GM21390 (cell line): Measurements from ENCODE around the gene COL28A1.
"Not testable (repeated sequence)": the region's sequence is repeated elsewhere in the genome, so short reads cannot be mapped to it uniquely, and the experiment has no call there.

ENCODE experiments used
- ATAC-seq: cut with Tn5 transposase; IDR thresholded peaks from one replicate; pipeline ENCODE4 v1.9.1; 2021; ENCODE audit not compliant: unreplicated experiment

The COL28A1 gene

GRCh38 chr7:7562736-7563135 is 27.1 kb upstream of the COL28A1 start:
- ATAC-seq: no peak

GRCh38 chr7:7561591-7561990 is 25.9 kb upstream of the COL28A1 start:
- not testable (repeated sequence) for ATAC-seq

DNA sequence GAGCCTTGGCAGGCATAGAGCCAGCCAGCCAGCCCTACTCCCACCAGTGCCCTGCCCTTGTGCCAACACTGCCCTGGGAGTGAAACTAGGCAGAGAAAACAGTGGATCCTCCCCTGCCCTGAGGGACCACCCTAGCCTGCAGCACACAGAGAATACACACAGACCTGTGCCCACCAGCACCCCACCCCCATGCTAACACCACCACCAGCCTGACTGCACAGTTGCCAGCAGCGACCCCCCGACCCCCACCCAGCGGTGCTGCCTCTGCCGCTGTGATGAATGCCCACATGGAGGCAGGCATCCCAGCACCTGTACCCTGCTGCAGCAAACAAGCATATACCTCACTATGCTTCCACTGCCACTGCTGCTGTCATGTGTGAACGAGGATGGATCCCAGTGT is 21.6 kb upstream of the COL28A1 start:
- ATAC-seq: no peak

DNA sequence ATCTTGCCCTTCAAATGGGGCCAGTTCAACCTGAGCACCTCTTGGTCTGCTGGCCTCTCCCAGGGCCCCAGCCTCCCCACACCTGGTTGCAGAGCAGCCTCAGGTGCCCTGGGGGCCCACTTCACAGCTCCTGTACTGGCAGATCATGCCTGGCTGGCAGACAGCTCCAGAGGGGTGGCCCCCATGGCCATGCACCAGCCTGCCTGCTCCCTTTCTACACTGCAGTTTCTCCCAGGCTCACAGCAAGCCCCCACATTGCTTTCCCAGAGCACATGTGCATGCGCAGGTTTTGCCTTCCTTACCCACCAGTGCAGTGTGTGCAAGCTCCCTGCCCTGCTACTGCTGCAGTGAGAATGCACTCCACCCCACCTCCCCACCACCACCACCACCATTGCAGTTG is 21.2 kb upstream of the COL28A1 start:
- no peak for ATAC-seq

GRCh38 chr7:7554649-7555575 is 19.2 kb upstream of the COL28A1 start:
- ATAC-seq: no peak

GRCh38 chr7:7554021-7554432 is 18.4 kb upstream of the COL28A1 start:
- no peak for ATAC-seq

GRCh38 chr7:7553386-7553785 is 17.7 kb upstream of the COL28A1 start:
- ATAC-seq: no peak

GRCh38 chr7:7552199-7552598 is 16.5 kb upstream of the COL28A1 start:
- no peak for ATAC-seq

DNA sequence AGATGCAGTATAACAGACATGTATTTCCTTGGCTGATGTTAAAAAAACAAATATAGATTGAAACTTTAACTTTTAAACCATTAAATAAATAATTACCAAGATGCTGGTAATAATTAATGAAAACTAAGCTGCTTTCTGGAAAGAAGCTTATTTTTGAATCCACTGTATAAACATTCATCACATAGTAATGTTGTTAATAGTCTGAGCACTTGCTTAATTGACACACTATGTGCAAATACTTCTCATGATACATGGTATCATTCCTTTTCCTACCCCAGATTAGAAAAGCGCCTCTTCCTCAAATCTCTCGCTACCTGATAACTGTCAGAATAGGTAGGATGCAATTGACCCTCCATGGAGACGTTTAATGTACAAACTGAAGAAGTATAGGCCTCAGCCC is 15.0 kb upstream of the COL28A1 start:
- ATAC-seq: no peak

GRCh38 chr7:7548407-7548806 is 12.7 kb upstream of the COL28A1 start:
- ATAC-seq: no peak

GRCh38 chr7:7542251-7542835 is 6.7 kb upstream of the COL28A1 start:
- no peak for ATAC-seq

- no peak for ATAC-seq
These were observed 4.0 kb upstream of the COL28A1 start for GRCh38 chr7:7539711-7540110.

DNA sequence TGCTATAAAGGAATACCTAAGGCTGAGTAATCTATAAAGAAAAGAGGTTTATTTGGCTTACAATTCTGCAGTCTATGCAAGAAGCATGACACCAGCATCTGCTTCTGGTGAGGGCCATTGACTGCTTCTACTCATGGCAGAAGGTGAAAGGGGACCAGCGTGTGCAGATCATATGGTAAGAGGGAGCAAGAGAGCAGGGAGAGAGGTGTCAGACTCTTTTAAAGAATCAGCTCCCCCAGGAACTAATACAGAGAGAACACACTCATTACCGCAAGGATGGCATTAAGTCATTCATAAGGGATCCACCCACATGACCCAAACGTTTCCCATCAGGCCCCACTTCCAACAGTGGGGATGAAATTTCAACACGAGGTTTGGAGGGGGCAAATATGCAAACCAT is 3.5 kb upstream of the COL28A1 start:
- no peak for ATAC-seq

DNA sequence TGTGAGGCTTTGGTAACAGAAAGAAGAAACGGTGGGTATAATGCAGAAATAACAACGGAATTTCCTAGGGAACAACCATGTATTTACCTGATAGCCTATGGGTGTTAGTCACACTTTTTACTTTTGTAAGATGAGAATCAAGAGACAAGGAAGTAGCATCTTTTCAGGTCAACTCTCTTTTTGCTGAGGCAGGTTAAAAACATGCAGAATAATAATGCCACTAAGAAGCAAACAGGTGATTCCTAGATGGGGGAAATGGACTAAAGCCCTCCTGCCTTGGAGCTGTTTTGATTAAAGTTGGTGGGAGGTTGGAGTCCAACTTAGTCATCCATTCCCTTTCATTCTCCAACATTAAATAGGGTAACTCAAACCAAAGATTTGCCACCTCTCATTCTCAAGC is 2.0 kb upstream of the COL28A1 start:
- no peak for ATAC-seq

DNA sequence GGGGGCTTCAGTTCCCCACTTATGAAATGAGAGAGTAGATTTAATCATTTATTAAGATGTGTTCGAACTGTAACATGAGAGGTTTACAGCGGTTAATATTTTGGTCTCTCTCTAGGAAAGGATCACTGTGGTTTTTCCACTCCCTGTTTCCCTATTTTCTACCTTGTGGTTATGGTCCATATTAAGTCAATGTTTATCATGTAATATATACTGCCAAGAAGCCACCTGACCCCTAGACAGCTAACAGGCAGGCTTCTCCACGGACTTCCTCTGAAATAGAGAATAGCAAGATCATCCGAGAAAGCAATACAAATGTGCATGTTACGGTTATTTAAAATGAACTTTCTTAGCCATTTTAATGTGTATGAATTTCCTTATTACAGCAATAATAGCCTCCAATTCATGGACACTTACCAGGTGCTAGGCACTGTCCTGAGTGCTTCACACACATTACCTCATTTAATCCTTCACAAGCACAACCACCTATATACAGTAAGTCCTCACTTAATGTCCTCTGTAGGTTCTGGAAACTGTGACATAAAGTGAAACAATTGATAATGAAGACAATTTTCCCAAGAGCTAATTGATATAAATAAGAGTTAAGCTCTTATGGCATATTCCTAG is 835 bp upstream of the COL28A1 start:
- no peak for ATAC-seq

- no peak for ATAC-seq
These were observed 1.7 kb downstream of the COL28A1 start for GRCh38 chr7:7533831-7534430.

DNA sequence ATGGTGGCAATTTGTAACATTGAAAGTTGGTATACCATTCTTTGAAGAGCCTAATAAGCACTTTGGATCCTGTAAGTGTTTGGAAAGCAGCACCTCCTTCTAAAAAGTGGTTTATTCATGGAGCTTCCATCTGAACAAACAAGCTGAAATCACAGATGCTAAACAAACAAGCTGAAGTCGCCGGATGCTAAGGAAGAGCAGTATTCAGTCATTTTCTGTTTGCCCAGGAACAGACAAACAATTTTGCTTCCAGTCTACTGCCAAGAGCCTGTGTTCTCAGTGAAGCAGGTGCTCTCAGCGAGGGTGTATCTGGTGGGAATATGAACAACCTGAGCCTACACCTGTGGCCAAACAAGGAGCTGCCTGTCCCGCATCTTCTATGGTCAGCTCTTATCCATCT is 6.3 kb downstream of the COL28A1 start:
- ATAC-seq: no peak

DNA sequence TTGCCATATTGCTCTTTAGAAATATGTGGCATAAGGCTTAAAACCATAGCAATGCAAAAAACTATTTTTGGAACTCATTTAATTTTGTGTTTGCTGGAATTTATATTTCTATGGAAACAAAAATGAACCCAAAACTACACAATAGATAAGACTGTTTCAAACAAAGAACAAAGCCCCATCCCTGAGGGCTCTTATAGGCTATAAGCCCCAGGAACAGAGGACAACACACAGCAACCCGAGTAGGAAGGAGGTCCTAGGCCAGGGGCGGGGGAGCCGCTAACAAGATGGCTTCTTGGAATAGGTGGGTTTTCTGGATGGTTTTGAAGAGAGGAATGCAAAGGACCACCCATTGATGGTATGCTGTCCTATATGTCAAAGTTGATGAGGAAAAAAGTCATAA is 8.6 kb downstream of the COL28A1 start:
- no peak for ATAC-seq

- no peak for ATAC-seq
These were observed 9.7 kb downstream of the COL28A1 start for GRCh38 chr7:7526006-7526405.

DNA sequence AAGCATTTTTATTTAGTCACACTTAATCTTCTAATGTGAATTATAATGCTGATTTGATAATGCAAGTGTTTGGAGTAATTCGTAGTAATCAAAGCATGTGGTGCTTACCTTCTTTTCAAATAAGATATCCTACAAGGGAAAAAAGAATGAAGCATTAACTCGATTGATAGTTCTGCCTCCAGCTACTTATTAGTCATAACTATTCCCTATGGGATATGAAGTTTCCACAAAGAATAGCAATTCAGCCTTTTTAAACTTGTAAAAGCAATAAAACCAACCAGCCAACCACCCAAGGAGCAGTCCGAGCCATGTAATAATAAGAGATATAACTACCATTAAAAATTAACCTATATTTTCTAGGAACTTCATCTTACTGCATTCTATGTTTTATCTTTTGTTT is 11.6 kb downstream of the COL28A1 start:
- ATAC-seq: no peak

DNA sequence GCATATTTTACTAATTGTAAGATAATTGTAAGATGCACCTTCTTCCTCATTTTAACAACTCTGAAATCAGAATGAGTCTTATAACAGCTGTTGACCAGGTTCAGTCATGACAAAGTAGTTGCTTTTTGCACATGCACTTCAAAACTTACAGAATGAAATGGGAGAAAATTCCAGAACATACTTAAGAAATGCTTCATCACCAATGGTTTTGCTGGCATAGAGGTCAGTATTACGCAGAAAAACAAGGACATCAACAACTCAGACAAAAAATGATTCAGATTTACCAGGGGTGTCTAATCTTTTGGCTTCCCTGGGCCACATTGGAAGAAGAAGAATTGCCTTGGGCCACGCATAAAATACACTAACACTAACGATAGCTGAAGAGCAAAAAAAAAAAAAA is 13.3 kb downstream of the COL28A1 start:
- ATAC-seq: no peak

GRCh38 chr7:7521259-7521658 is 14.4 kb downstream of the COL28A1 start:
- ATAC-seq: no peak
